SU-DHL-6 (cell line): ENCODE measurements around the gene EXPH5.

Experiments
- H2AFZ ChIP-seq: fragments of 200-600 bp; sonication (generic); 2 replicates; pipeline ENCODE4 v1.6.1; 2014; ENCODE audit warnings: low read depth, mild to moderate bottlenecking, moderate library complexity, mixed read lengths, antibody characterized with exemption, low read length; ENCODE audit not compliant: severe bottlenecking
- H3F3A ChIP-seq: fragments of 200-600 bp; shearing (Covaris generic); 2 replicates; pipeline ENCODE4 v1.6.0; 2016; ENCODE audit warnings: antibody characterized with exemption, mild to moderate bottlenecking; ENCODE audit not compliant: insufficient read depth
- H3K27ac ChIP-seq: fragments of 200-600 bp; sonication (generic); 2 replicates; pipeline ENCODE4 v1.5.1; 2016; ENCODE audit warnings: low read depth, mild to moderate bottlenecking, low read length, moderate library complexity, mixed read lengths
- H3K27me3 ChIP-seq: fragments of 200-600 bp; sonication (generic), shearing (Covaris generic); 2 replicates; pipeline ENCODE4 v1.6.0; 2014; ENCODE audit warnings: mild to moderate bottlenecking, low read length
- H3K36me3 ChIP-seq: fragments of 200-600 bp; sonication (generic); 2 replicates; pipeline ENCODE4 v1.6.1; 2014; ENCODE audit warnings: mild to moderate bottlenecking, low read length, mixed read lengths
- H3K4me2 ChIP-seq: fragments of 300-600, 200-600 bp; shearing (Covaris generic), sonication (generic); 2 replicates; pipeline ENCODE4 v1.6.0; 2014; ENCODE audit warnings: low read length, low read depth, mild to moderate bottlenecking; ENCODE audit not compliant: poor library complexity, severe bottlenecking
- H3K4me3 ChIP-seq: fragments of 200-600 bp; sonication (generic); 2 replicates; pipeline ENCODE4 v1.5.1; 2014; ENCODE audit warnings: antibody characterized with exemption, low read length, mild to moderate bottlenecking, mixed read lengths; ENCODE audit not compliant: insufficient read depth, poor library complexity, severe bottlenecking
- H3K79me2 ChIP-seq: fragments of 200-600 bp; sonication (generic); 2 replicates; pipeline ENCODE4 v1.6.1; 2014; ENCODE audit warnings: mild to moderate bottlenecking, low read length, moderate library complexity; ENCODE audit not compliant: insufficient read depth
- H3K9ac ChIP-seq: fragments of 200-600 bp; sonication (generic); 2 replicates; pipeline ENCODE4 v1.7.0; 2014; ENCODE audit warnings: mild to moderate bottlenecking, low read length
- H3K9me2 ChIP-seq: fragments of 200-600 bp; sonication (generic); replicated peaks from 2 replicates; pipeline ENCODE4 v1.6.1; 2014; ENCODE audit warnings: low read length; ENCODE audit not compliant: insufficient read depth
- H3K9me3 ChIP-seq: fragments of 200-600 bp; sonication (generic); 2 replicates; pipeline ENCODE4 v1.6.1; 2014; ENCODE audit warnings: low read length, mixed read lengths; ENCODE audit not compliant: insufficient read depth
- H4K20me1 ChIP-seq: fragments of 200-600 bp; sonication (generic); 2 replicates; pipeline ENCODE4 v1.6.1; 2014; ENCODE audit warnings: low read depth, mild to moderate bottlenecking, antibody characterized with exemption, low read length, moderate library complexity, mixed read lengths
- CTCF ChIP-seq: fragments of 200-600 bp; sonication (generic); IDR thresholded peaks from one replicate; pipeline ENCODE4 v1.5.1; 2017; ENCODE audit warnings: antibody characterized with exemption, mild to moderate bottlenecking, low read length, moderate library complexity; ENCODE audit not compliant: insufficient read depth, poor library complexity, severe bottlenecking
- EZH2phosphoT487 ChIP-seq: fragments of 200-600 bp; sonication (generic), shearing (Covaris generic); conservative IDR thresholded peaks from 2 replicates; pipeline ENCODE4 v1.6.1; 2018; ENCODE audit warnings: mild to moderate bottlenecking, antibody characterized with exemption, low read length, moderate library complexity, mixed read lengths

The EXPH5 gene

GRCh38 chr11:108483163-108483562 is 110.4 kb downstream of the EXPH5 start:
- TF ChIP-seq CTCF: no peak
- no peak for TF ChIP-seq EZH2phosphoT487
- Histone ChIP-seq H3K27me3 (no peaks in the 10 kb centered on the region), H3F3A (no peaks in the 10 kb centered on the region), H3K9ac (no peak overlapping the region), H3K79me2 (no peaks in the 10 kb centered on the region), H3K27ac (no peak overlapping the region), H3K9me3 (no peaks in the 10 kb centered on the region), H4K20me1 (no peaks in the 10 kb centered on the region), H2AFZ (no peak overlapping the region), H3K4me3 (no peak overlapping the region), H3K9me2 (no peaks in the 10 kb centered on the region), H3K36me3 (no peaks in the 10 kb centered on the region), H3K4me2 (no peak overlapping the region)

- Histone ChIP-seq H4K20me1 (no peaks in the 10 kb centered on the region), H3K4me3 (no peak overlapping the region), H3K4me2 (no peak overlapping the region), H3K9me3 (no peaks in the 10 kb centered on the region), H3K9ac (no peak overlapping the region), H2AFZ (no peak overlapping the region), H3F3A (no peaks in the 10 kb centered on the region), H3K9me2 (no peaks in the 10 kb centered on the region), H3K79me2 (no peaks in the 10 kb centered on the region), H3K27ac (no peak overlapping the region), H3K36me3 (no peaks in the 10 kb centered on the region), H3K27me3 (no peaks in the 10 kb centered on the region)
- TF ChIP-seq EZH2phosphoT487 (no peak), CTCF (no peak)
Observed at GRCh38 chr11:108474664-108475463, 118.7 kb downstream of the EXPH5 start.

- TF ChIP-seq CTCF (no peak), EZH2phosphoT487 (no peak)
- Histone ChIP-seq H3K9me2 (no peaks in the 10 kb centered on the region), H2AFZ (no peak overlapping the region), H3K9me3 (no peaks in the 10 kb centered on the region), H3K4me2 (no peak overlapping the region), H3F3A (no peaks in the 10 kb centered on the region; the same call in 1 of the 2 replicates), H3K27me3 (no peaks in the 10 kb centered on the region), H3K4me3 (no peak overlapping the region), H3K79me2 (no peaks in the 10 kb centered on the region), H3K36me3 (no peaks in the 10 kb centered on the region), H3K27ac (no peak overlapping the region), H3K9ac (no peak overlapping the region), H4K20me1 (no peaks in the 10 kb centered on the region)
Observed at GRCh38 chr11:108472681-108473080, 120.9 kb downstream of the EXPH5 start.
